RWPE2 (cell line): ENCODE results near the gene SEC14L6.
A peak's percentile ranks its signal among the peaks of the same experiment; 100 is the strongest.

Source experiments
- ATAC-seq: fragments of 200-7000 bp; cut with Tn5 transposase; 3 replicates; pipeline ENCODE4 v1.9.1; 2021; ENCODE audit warnings: low read depth
- DNase-seq: peaks from one replicate; pipeline ENCODE4 v3.0.0-alpha.2; 2020; ENCODE audit warnings: low spot score
- H3K27ac ChIP-seq: fragments of 450-650 bp; 2 replicates; pipeline ENCODE4 v1.5.1; 2017; ENCODE audit warnings: mild to moderate bottlenecking; ENCODE audit not compliant: poor library complexity, severe bottlenecking
- H3K27me3 ChIP-seq: fragments of 250-450 bp; sonication (Bioruptor Pico); 2 replicates; pipeline ENCODE4 v1.5.1; 2021; ENCODE audit warnings: mild to moderate bottlenecking, moderate library complexity; ENCODE audit not compliant: insufficient read depth, poor library complexity, severe bottlenecking
- H3K36me3 ChIP-seq: fragments of 250-450 bp; sonication (Bioruptor Pico); 2 replicates; pipeline ENCODE4 v1.5.1; 2020; ENCODE audit warnings: low read depth, mild to moderate bottlenecking, moderate library complexity
- H3K4me1 ChIP-seq: fragments of 250-450 bp; sonication (Bioruptor Pico); 2 replicates; pipeline ENCODE4 v1.5.1; 2021; ENCODE audit warnings: mild to moderate bottlenecking, moderate library complexity; ENCODE audit not compliant: insufficient read depth, poor library complexity, severe bottlenecking
- H3K4me3 ChIP-seq: fragments of 250-450 bp; sonication (Bioruptor Pico); 2 replicates; pipeline ENCODE4 v1.5.1; 2021; ENCODE audit warnings: mild to moderate bottlenecking, moderate library complexity; ENCODE audit not compliant: severe bottlenecking
- H3K9me3 ChIP-seq: fragments of 250-450 bp; sonication (Bioruptor Pico); 2 replicates; pipeline ENCODE4 v1.5.1; 2021; ENCODE audit warnings: mild to moderate bottlenecking, moderate library complexity; ENCODE audit not compliant: severe bottlenecking
- CTCF ChIP-seq: fragments of 450-650 bp; IDR thresholded peaks from one replicate; pipeline ENCODE4 v1.5.1; 2017; ENCODE audit warnings: mild to moderate bottlenecking, moderate library complexity; ENCODE audit not compliant: poor library complexity, severe bottlenecking

Gene SEC14L6

GRCh38 chr22:30486118-30486517 is 60.4 kb downstream of the SEC14L6 start:
- no peaks in the 10 kb centered on the region for H3K27me3 ChIP-seq
- H3K4me3 ChIP-seq: no peak overlapping the region
- no peak overlapping the region for H3K27ac ChIP-seq
- no peaks in the 10 kb centered on the region for H3K9me3 ChIP-seq
- DNase-seq: no peak
- no peaks in the 10 kb centered on the region for H3K4me1 ChIP-seq
- TF ChIP-seq CTCF: no peak
- H3K36me3 ChIP-seq: no peaks in the 10 kb centered on the region
- no peak for ATAC-seq

- DNase-seq (no peak), ATAC-seq (peak; percentile 91)
- Histone ChIP-seq H3K4me1 (no peaks in the 10 kb centered on the region), H3K9me3 (no peaks in the 10 kb centered on the region), H3K27ac (no peak overlapping the region), H3K4me3 (no peak overlapping the region), H3K36me3 (no peaks in the 10 kb centered on the region), H3K27me3 (no peaks in the 10 kb centered on the region)
- peak; percentile 92 for TF ChIP-seq CTCF
These were observed 61.1 kb downstream of the SEC14L6 start for GRCh38 chr22:30485362-30485988.

- H3K4me3 ChIP-seq: no peak overlapping the region
- H3K4me1 ChIP-seq: no peaks in the 10 kb centered on the region
- no peaks in the 10 kb centered on the region for H3K36me3 ChIP-seq
- no peak overlapping the region for H3K27ac ChIP-seq
- H3K9me3 ChIP-seq: no peaks in the 10 kb centered on the region
- no peak for DNase-seq
- H3K27me3 ChIP-seq: no peaks in the 10 kb centered on the region
- TF ChIP-seq CTCF: no peak
- ATAC-seq: no peak
These were observed 63.4 kb downstream of the SEC14L6 start for GRCh38 chr22:30483169-30483568.

GRCh38 chr22:30481711-30482110 is 64.8 kb downstream of the SEC14L6 start:
- Histone ChIP-seq H3K9me3 (no peaks in the 10 kb centered on the region), H3K4me1 (no peaks in the 10 kb centered on the region), H3K36me3 (no peaks in the 10 kb centered on the region), H3K27me3 (no peaks in the 10 kb centered on the region), H3K27ac (no peak overlapping the region), H3K4me3 (no peak overlapping the region)
- DNase-seq (no peak), ATAC-seq (peak; percentile 49; the same call in 1 of the 3 replicates)
- TF ChIP-seq CTCF: no peak

- no peak overlapping the region for H3K4me3 ChIP-seq
- H3K27me3 ChIP-seq: no peaks in the 10 kb centered on the region
- DNase-seq: no peak
- no peak for ATAC-seq
- no peak overlapping the region for H3K27ac ChIP-seq
- H3K9me3 ChIP-seq: no peaks in the 10 kb centered on the region
- H3K4me1 ChIP-seq: no peaks in the 10 kb centered on the region
- no peak for TF ChIP-seq CTCF
- H3K36me3 ChIP-seq: no peaks in the 10 kb centered on the region
These were observed 66.6 kb downstream of the SEC14L6 start for GRCh38 chr22:30479981-30480380.
